HG03457 (cell line): Measurements from ENCODE around the gene MTA1.

Experiments used
- ATAC-seq: cut with Tn5 transposase; IDR thresholded peaks from one replicate; pipeline ENCODE4 v1.9.1; 2021; ENCODE audit warnings: moderate number of reproducible peaks; ENCODE audit not compliant: unreplicated experiment

Gene MTA1

DNA sequence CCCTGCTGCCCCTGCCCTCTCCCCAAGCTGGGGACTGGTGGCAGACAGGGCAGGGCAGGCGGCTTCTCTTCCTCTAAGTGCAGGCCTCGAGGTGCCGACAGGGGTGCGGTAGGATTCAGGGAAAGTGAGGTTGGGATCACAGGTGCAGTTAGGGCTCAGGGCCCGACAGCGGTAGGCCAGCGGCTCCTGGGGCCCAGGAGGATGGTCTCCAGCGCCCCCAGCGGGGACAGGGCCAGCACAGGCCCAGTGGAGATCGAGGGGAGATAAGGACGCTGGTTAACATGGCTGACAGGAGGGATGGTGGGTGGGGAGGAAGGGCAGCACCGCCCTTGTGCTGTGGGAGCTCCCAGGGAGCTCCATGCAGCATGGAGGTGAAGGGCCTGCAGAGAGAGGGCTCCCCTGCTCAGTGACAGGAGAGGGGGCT is 66.1 kb downstream of the MTA1 start:
- no peak for ATAC-seq

DNA sequence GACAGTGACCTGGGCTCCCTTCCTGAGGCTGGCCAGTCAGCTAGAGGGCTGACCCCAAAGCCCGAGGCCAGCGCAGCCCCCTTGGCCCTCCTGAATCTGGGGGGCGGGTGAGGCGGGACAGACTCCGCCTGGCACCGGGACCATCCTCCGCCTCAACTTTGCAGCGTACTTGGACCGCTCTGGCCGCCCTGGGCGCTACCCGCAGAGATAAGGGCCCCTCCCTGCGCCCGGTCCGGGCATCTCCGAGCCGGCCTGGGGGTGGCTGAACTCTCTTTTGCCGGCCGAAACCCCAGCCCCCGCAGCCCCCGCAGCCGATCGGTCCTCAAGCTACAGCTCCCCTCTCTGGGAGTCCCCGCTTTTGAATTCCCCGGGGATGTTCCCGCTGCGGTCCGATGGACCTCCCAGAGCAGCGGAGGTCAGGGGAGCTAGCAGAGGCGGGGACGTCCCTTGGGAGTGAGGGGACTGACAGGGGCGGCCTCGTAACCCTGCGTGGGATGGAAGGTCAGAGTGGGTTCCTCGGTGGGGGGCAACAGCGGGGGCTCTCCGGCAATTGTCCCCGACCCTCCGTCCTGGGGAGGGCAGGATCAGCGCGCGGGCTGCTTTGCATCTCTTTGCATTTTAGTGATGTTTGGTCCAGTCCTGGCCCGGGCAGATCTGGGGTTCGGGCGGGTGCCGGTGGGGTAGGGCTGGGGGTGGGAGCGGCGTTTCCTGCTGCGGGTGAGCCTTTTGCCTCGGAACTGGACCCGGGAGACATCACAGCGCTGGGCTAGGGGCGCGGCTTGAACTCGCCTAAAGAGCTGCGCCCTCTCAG is 66.7 kb downstream of the MTA1 start, which contains the start of gene CRIP1:
TSS of gene CRIP1 (plus strand) at position 724 of the 811 bp plus-strand sequence. CDS start 374 bp downstream, outside the sequence.
- ATAC-seq, result no peak

DNA sequence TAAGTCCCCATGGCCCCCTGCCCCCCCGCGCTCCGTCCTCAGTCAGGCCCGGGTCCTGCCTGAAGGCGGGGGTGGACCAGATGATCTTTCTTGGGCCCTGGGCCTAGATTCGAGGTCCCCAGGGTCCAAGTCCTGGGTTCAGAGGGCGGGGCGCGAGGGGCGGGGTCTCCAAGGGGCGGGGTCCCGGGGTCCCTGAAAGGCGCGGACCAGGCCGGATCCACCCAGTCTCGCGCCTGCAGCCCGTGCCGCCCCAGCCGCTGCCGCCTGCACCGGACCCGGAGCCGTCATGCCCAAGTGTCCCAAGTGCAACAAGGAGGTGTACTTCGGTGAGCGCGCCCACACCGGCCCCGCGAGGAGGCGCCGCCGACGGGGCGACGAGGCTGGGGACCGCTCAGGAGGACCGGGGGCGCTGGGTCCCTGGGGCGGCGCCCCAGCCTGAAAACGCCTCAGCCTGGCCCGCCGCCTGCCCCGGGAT is 67.4 kb downstream of the MTA1 start:
- ATAC-seq, result no peak

DNA sequence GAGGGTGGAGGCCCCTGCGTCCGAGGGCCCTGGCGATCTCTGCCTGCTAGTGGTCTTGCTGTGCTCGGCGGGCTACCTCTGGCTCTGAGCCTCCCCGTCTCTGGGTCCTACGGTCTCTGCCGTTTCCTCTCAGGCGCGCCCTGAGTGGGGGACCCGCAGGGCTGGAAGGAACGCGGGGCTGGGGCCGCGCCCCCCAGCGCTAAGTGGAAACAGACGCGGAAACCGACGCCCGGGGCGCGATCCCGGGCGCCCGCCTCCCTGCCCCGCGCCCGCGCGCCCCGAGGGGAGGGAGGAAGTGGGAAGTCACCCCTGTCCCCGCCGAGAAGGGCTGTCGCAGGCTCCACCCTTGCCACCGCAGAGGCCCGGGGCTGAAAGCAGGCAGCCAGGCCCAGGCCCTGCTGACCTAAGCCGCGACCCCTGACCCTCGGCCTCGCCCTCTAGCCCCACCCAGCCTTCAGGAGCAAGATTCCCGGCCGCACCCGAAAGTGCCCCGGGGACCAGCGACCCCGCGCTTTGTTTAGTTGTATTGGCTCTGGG is 67.9 kb downstream of the MTA1 start:
- ATAC-seq, result no peak

DNA sequence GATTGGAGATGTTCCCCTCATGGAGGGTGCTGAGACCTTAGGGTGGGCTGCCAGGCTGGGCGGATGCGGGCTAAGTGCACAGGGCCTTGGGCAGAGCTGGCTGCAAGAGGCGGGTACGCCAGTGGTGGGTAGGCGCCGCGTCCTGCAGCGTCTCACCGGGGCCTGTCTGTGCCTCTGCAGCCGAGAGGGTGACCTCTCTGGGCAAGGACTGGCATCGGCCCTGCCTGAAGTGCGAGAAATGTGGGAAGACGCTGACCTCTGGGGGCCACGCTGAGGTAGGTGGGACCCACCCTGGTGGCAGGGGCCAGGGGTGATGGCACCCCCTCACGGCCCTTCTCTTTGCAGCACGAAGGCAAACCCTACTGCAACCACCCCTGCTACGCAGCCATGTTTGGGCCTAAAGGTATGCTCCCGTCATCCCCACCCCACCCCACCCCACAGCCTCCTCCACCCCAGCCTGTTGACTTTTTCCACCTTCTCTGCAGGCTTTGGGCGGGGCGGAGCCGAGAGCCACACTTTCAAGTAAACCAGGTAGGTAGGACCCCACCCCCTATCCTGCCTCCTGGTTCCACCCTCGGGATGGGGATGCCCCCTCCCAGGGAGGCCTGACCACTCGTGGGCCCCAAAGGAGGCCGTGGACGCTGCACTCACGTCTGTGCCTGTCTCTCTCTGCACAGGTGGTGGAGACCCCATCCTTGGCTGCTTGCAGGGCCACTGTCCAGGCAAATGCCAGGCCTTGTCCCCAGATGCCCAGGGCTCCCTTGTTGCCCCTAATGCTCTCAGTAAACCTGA is 68.6 kb downstream of the MTA1 start:
- ATAC-seq, result no peak

DNA sequence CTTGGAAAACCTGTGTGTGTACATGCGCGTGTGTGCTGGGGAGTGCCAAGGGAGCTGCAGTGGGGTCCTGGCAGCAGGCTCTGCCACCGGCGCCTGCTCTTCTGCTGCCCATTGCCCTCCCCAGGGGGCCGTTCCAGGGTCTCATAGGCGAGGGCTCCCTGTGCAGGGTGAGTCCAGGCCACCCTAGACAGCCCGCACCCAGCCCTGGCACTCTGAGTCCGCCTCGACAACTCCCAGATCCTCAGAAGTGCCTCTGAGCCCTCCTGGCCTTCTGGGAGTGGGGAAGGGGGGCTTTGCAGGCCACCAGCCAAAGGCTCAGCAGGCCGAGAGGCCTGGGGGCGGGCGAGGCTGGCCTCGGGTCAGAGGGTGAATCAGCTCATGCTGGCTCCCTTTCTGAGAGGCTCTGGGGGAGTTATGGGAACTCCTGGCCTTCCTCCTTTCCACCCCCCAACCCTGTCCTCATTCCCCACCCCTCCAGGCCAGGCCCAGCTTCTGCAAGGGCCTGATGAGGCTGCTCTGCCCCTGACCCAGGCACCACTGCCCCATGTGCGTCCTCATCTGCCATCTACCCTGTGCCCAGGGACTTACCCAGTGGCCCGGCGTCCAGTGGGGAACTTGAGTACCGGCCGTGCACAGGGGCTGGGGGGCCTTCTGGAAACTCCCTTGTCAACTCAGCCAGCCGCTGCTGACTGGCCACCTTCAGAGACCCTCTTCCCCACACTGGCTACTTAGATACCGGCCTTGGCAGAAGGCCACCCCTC is 69.3 kb downstream of the MTA1 start:
- no peak for ATAC-seq

DNA sequence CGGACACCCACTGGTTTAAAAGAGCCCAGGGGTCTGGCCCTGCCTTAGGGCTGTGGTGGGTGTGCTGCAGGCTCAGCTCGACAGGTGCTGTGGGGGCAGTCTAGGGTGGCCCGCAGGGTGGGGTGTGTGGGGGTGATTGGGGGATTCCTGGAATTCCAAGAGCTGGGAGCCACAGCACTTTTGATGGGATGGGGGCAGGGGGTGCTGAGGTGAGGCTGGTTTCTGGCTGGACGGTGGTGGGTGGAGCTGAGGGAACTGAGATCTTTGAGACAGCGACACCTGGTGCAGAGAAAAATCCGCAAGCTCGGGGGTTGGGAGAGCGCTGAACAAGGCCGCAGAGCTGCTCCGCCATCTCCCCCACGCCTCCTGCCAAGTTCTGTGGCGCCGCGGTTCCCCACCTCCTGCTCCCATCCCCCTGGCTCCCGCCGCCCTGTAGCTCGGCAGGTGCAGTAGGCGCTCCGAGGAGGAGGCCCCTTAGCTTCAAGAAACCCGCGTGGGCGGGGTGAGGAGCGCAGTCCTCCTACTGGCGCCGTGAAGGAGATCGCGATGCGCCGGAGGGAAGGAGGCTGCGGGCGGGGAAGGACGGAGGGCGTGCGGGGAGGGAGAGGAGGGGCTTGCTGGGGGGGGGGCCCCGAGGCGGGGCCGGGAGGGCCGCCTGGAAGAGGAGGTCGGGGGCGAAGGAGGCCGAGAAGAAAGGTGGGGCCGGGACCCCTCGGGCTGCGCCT is 70.1 kb downstream of the MTA1 start:
- ATAC-seq, result no peak

DNA sequence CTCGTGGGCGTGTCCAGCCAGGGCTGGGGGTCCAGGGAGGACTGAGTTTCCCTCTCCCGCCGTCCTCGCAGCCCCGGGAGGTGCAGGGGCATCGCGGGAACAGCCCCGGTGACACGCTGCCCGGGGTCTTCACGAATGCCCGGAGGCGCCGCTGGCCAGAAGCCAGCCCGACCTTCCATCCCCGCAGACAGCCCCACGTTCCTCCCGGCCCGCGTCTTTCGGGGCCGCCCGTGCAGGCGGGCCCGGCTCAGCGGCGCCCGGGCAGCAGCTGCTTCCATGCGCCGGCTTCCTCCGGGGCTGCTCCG is 70.6 kb downstream of the MTA1 start:
- peak; percentile 0 for ATAC-seq

DNA sequence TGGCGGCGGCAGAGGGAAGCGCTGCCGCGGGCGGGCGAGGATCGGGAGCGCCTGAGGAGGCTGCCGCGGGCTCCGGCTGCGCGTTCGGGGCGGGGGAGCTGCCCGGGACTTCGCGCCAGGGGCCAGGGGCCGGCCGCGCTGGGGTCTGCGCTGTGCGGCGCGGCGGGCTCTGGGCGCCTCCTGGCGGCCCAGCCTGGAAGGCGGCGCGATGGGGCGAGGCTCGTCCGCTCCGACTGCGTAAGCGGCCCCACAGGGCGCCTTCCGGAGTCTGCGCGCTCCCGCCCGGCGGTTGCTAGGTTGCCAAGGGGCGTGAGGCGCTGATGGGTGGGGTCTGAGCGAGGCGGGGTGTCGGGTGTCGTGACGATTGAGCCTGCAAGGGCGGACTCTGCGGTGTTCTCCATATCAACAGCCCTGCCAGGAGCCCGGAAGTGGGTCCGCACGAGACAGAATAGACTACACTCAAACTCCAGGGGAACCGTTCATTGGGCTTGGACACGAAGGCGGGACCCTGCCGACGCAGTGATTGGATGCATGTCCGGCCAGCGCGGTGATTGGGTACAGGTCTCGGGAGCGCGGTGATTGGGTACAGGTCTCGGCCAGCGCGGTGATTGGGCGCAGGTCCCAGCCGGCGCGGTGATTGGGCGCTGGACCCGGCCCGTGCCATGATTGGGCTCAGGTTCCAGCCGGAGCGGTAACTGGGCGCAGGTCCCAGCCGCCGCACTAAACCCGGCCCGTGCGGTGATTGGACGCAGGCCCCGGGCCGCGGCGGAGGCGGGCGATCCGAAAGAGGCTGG is 71.1 kb downstream of the MTA1 start, which contains the start of gene TEDC1:
TSS of gene TEDC1 (plus strand) at position 675 of the 794 bp plus-strand sequence. CDS start 130 bp downstream, outside the sequence.
- peak; percentile 61 for ATAC-seq

DNA sequence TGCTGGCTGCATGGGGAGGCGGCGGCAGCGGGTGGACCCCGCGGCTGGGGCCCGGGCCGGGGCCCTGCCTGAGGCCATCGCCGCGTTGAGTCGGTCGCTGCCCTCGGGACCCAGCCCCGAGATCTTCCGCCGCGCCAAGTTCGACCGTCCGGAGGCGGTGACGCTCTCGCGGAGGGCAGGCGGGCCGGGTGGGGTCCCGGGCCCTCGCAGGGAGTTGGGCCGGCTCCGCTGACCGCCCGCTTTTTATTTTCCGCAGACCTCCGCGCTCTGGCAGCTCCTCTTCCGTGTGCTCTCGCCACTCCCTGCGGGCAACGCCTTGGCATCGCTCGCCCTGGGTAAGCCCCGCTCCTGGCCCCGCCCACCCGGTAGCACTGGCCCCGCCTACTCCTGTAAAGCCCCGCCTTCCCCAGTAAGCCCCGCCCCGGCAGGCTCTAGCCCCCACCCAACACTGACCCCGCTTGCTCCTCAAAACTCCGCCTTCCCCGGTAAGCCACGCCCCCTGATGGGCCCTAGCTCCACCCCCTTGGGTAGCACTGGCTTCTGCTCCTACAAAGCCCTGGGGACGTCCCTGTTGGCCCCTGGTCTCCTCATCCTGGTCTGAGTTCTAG is 71.8 kb downstream of the MTA1 start:
- no peak for ATAC-seq

DNA sequence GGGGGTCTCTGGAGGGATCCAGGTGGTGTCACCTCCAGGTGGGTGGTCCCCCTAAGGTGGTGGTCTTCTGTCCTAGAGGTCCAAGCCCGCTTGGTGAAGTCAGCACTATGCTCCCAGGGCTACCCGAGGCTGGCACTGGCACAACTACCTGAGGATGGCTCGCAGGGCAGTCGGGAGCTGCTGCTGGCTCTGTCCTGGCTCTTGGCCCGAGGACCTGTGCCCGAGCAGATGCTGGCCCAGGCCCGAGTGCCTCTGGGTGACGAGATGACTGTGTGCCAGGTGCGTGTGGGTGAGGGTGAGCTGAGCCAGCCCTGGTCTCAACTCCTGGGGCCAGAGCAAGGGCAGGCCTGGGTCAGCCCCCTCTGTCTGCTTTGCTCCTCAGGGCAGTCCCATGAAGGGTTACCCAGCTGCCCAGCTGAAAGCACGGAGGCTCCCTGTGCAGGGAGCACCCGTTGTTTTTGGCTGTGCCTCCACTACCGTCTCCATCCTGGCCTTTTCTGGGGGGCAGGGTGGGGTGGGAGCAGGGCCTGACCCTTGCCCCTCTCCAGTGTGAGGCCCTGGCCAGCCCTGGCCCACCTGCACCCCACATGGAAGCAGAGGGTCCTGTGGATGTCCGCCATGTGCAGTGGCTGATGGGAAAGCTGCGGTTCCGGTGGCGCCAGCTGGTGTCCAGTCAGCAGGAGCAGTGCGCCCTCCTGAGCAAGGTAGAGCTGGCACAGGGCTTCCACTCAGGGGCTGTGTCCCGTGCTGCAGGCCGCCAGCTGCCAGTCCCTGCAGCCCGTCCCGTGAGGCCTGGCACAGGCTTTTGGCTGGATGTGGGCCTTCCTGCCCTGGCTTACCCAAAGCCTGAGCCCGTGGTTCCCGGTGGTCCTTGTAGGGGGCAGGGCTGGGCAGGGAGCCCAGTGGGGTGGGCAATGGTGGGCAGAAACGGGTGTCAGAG is 72.7 kb downstream of the MTA1 start:
- ATAC-seq, result no peak

DNA sequence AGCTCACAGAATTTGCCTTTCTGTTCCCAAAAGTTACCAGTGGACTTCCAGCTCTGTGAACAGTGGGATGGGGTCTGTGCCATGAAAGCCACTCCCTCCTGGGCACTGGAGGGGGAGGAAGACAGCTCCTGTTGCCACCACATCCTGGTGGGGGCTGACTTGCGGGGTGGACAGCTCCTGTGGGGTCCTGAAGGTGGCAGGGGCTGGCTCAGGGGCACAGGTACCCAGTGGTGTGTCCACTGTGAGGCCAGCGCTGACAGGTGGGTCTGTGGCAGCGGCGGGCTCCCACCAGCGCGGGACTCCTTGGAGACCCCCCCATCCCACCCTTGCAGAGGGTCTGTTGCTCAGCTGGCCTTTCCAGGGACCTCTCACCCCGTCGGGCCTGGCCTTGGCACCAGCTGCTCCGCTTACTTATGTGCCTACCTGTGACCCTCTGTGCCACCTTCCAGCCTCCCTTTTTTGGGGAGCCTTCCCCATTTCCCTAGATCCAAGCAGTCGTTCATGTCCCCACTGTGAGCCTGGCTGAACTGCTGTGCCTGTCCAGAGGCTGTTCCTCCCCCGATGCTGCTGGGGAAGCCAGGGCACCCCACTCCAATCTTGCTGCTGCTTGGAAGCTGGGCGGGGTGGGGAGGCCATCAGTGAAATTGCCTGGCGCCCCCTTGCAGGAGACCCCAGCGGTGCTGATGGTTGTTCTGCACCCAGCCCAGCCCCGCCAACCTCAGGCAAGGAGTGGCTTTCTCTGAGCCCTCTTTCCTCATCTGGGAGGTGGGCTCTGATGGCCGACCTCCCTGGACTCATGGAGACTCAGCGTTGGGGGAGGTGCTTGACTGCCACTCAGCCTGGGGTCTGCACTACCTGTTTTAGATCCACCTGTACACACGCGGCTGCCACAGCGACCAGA is 73.6 kb downstream of the MTA1 start:
- ATAC-seq, result no peak

DNA sequence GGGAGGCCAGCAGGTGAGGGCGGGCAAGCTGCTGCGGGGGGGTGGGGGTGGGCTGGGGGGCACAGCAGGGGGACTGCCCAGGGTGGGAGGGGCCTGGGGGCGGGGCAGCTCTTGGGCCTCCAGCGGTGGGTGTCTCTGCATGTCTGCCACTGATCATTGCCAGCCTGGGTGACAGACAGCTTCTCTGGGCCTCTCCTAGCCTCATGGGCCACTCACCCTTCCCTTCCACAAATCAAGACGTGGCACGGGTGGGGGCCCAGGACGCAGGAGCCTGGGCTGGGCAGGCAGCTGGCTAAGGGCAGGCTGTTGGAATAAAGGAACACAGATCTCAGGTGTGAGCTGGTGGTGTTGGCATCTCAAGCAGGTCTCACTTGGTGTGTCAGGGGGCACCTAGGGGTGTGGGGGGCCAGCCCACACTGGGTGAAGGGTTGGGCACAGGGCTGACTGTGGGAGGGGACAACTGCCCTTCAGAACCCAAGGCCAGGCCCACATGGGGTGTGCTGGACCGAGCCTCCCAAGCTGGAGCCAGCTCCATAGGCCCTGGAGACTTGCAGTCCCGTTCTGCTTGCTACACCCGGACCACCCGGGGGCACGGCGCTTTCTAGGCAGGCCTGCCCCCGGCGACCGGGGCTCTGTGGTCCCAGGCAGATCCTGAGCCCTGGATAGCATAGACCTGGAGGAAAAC is 74.4 kb downstream of the MTA1 start:
- no peak for ATAC-seq

DNA sequence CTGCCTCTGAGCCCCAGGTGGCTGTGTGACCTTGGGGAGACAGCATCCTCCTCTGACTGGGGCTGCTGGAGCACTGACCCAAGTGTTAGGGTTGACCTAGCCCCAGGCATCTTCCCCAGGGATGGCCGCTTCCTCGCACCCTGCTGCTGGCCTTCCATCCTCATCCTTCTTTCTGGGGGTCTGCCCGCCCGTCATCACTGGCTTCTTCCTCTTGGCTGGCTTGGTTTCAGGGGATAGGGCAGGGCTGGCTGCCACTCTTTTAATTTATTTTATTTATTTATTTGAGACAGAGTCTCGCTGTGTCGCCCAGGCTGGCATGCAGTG is 74.9 kb downstream of the MTA1 start:
- ATAC-seq, result no peak

DNA sequence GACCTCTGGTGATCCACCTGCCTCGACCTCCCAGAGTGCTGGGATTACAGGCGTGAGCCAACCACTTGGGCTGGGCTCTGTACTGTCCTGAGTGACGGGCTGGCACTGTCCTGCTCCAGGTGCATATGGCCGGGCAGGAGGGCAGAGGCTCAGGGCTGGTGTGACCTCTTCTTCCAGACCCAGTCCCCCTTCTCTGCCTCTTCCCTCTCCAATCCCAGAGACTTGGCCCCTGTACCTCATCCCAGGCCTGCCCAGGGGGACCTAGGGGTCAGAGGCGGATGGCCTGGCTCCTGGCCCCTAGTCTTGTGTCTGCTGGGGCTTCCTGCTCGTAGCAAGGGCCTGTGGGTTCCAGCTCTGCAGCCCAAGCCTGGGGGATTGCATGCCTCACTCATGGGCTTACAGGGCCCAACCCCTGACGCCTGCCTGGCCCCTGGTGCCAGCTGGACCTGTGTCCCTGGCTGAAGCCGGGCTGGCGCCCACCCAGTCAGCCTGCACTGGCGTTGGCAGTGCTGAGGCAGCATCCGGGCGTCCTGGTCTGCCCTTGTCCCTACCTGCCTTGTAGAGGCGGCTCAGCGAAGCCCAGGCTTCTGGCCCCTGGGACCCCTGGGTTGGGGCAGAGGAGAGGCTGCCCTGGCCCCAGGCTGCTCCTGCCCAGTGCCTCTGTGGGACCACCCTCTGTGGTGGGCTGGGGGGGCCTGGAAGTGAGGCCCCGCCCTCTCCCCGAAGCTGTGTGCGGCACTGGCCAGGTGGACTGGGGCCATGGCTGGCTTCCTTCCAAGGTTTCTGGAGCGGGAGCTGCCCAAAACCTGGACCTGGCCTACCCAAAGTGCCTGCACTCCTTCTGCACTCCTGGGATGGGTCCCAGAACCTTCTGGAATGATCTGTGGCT is 75.7 kb downstream of the MTA1 start:
- ATAC-seq, result no peak
